Measurements from ENCODE around the gene PPA2.
A peak's percentile ranks its signal among the peaks of the same experiment; 100 is the strongest.

Gene PPA2

DNA sequence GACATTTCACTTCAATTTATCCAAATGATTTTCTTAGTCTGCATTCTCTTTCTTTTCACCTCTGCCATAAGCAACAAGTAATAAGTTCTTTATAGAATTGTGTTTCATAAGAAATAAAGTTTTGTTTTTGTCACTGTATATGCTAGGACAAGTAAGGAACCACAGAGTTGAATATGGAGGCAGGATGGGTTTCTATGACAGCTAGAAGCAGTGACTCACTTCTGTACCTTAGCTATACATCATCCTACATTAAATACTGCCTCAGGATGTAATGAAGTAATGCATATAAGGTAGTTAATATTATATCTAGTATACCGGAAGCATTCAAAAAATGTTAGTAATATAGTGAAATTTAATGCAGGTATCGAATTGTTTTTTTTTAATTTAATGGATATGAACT lies 128.0 kb downstream of the PPA2 start:
- in situ Hi-C loops (cut with MboI; ENCODE audit: low pct_unique_long_range_greater_than_20kb, low sequenced_read_pairs) = no loop called here

DNA sequence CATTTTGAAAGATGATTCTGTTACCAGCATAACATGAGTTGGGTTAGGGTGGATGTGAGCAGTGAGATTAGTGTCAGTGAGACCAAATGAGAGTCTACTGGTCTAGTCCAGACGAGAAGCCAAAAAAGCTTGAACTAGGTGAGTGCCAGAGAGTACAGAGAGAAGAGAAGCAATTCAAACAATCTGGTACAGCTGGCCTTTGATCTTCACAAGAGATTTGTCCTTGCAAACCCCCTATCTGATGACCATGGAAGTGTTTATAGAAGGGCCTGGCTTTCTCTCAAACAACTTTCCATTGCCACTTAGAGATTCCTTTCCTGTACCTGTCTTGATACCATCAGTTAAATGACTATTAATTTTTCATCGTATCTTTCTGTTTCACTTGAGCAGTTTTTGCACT lies 128.5 kb downstream of the PPA2 start:
- DNase-seq = no peak
- in situ Hi-C loops (cut with MboI; ENCODE audit: low pct_unique_long_range_greater_than_20kb, low sequenced_read_pairs) = no loop called here

More for the DNA sequence above, 128.0 kb downstream of the PPA2 start:
- DNase-seq = no peak

DNA sequence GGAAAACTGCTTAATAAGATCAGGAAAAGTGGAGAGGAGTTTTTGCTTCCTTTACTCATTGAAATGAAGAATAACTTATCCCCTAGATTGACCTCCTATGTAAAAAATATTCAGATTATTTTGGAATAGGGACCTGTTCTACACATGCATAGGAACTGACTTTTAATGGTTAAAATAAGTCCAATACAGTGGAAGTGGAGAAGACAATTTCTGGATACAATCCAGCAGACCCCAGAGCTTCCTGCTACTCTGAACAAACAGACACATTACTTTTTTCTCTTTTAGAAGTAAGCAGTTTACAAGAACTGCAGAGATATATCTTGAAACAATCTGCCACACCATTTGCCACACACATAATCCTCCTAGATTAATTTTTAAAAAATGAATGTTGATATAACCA lies 129.7 kb downstream of the PPA2 start:
- in situ Hi-C loops (cut with MboI; ENCODE audit: low pct_unique_long_range_greater_than_20kb, low sequenced_read_pairs) = no loop called here
- DNase-seq = no peak

DNA sequence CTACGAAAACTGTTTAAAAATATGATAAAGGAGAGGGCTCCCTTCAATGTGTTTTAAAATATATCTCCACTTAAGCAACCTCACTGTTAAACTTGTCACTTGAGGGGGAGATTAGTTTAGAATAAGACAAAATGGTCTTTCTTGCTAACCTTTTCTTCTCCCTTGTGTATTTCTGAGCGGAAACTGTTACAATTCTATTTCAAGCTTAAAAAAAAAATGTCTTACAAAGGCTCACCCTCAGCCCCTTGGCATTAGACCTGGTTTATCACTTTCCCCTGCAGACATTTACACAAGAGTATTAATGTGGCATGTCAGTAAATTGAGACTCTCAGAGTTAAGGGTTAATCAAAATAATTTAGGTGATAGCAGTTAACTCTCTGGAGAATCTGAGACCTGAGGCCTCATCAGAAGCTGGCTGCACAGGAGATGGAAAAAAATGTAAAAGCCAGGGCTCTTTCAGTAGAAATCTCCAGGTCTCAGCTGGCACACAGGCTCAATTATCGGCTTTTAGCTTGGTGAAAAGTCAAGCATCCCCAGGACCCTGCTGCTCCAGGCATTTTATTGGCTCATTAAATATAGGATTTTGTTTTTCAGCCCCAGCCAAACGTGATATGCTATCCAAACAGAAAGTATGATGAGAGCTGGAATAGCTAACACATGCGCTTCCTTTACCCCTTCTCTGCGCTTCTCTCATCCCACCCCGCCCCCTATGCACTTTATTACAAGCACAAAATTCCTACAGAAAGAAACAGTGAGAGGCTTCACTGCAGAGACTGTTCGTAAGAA lies 130.5 kb downstream of the PPA2 start:
- DNase-seq = no peak
- in situ Hi-C loops (cut with MboI; ENCODE audit: low pct_unique_long_range_greater_than_20kb, low sequenced_read_pairs) = no loop called here

DNA sequence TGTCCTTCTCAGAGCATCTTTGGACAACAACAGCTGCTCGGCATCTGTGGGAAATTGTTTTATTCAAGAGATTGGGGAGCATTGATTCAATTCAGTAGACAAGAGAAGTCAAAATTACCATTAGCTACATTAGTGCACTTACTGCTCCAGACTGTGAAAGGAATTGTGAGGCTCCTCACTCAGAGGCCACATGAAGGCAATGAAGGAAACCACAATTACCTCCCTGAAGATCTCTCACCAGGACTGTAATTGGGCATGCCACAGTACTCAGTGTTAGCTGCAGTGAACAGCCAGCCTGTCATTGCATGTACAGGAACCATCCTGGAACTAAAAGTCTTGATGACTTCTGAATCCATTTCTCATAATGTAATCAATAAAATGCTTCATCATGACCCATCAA lies 144.8 kb downstream of the PPA2 start:
- in situ Hi-C loops (cut with MboI; ENCODE audit: low pct_unique_long_range_greater_than_20kb, low sequenced_read_pairs) = no loop called here
- peak; percentile 40 for DNase-seq

DNA sequence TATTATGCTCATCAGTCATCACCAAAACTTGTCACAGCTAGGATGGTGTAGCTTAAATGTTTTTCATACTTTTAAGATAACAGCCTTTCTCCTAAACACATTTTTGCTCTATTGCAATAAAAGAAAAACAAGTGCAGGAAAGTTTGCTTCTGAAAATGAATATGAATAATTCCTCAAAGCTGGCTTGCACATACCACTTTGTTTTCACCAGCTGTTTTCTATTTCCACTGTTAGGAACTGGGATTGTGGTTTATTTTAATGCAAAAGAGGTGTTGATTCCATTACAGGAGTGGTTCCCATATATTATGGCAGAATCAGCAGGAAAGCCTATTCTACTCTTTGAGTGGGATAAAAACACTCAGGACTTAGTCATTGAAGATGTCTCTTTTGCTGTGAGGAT lies 145.9 kb downstream of the PPA2 start:
- in situ Hi-C loops (cut with MboI; ENCODE audit: low pct_unique_long_range_greater_than_20kb, low sequenced_read_pairs) = no loop called here
- no peak for DNase-seq

DNA sequence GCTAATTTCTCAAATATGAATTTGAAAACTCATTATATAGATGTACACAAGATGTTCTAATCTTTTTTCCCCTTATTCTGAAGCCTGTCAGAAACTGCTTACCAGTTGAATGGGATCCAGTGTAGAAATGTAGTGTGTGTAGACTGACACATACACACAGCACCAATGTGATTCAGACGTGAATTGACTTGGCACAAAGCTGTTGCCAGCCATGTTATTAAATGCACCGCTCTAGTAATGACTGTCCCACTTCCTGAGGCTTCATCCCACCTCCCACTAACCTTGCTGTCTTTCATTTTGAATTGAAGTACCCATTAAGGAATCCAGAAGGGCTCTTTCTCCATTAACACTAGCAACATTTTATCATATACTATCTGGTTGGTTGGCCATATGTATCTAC lies 146.6 kb downstream of the PPA2 start:
- no peak for DNase-seq
- in situ Hi-C loops (cut with MboI; ENCODE audit: low pct_unique_long_range_greater_than_20kb, low sequenced_read_pairs) = no loop called here

All from KBM-7 (cell line).